OCI-LY3 (cell line): ENCODE results near the gene WDR48.

ENCODE experiments used
- CTCF ChIP-seq: fragments of 200-600, 300-600 bp; sonication (generic); IDR thresholded peaks from 2 replicates; pipeline ENCODE4 v1.5.1; 2014; ENCODE audit warnings: antibody characterized with exemption, low read length, low read depth
- EZH2phosphoT487 ChIP-seq: fragments of 200-600 bp; shearing (Covaris generic); IDR thresholded peaks from 2 replicates; pipeline ENCODE4 v1.6.1; 2018; ENCODE audit warnings: antibody characterized with exemption, mixed run types, low read depth

- TF ChIP-seq CTCF, result no peak
- TF ChIP-seq EZH2phosphoT487, result no peak
These were observed 13.7 kb upstream of the WDR48 start for GRCh38 chr3:39038165-39038564.
